ENCODE measurements around the gene ABCA7.

- TF ChIP-seq CTCF (IDR thresholded peaks at IDR 0.05; ENCODE audit: low read length), result peak; percentile 41
- TF ChIP-seq EZH2 (optimal IDR thresholded peaks at IDR 0.05; ENCODE audit: low read depth, low read length), result no peak
- TF ChIP-seq EZH2phosphoT487 (IDR thresholded peaks at IDR 0.05; ENCODE audit: low read length), result no peak
Measured at GRCh38 chr19:1087813-1088415, 48.0 kb downstream of the ABCA7 start.
